ENCODE data around the gene PDE6A. TPM values are rescaled to one million over a fixed set of nuclear protein-coding genes. Genes with fewer than 3 reads are reported as not detected.

The PDE6A gene
- total RNA-seq, 1 donor from 2014 or later, result not detected

DNA sequence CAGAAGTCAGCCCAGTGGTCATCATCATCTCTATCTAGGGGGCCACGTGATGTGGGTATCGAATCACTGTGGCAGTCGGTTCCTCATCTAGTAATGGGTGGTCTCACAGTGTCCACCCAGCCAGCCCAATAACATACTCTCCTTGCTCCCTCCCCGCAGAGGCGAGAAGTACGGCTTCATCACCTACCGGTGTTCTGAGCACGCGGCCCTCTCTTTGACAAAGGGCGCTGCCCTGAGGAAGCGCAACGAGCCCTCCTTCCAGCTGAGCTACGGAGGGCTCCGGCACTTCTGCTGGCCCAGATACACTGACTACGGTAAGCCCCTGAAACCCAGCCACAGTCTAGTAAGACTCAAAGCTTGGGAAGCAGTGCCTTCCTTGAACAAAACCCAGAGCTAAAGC, 99.0 kb downstream of the PDE6A start:
- Histone ChIP-seq H3K4me1 (no peaks in the 10 kb centered on the region), H3K36me3 (no peaks in the 10 kb centered on the region), H3K27ac (no peak overlapping the region), H3K4me3 (no peak overlapping the region), H3K27me3 (no peaks in the 10 kb centered on the region), H3K9me3 (no peaks in the 10 kb centered on the region)
- no peak for TF ChIP-seq CTCF (IDR thresholded peaks at IDR 0.05)
- intact Hi-C loops (cut with DNase I), result no loop called here
- DNase-seq (ENCODE audit: low spot score in 2 of 2), result no peak

DNA sequence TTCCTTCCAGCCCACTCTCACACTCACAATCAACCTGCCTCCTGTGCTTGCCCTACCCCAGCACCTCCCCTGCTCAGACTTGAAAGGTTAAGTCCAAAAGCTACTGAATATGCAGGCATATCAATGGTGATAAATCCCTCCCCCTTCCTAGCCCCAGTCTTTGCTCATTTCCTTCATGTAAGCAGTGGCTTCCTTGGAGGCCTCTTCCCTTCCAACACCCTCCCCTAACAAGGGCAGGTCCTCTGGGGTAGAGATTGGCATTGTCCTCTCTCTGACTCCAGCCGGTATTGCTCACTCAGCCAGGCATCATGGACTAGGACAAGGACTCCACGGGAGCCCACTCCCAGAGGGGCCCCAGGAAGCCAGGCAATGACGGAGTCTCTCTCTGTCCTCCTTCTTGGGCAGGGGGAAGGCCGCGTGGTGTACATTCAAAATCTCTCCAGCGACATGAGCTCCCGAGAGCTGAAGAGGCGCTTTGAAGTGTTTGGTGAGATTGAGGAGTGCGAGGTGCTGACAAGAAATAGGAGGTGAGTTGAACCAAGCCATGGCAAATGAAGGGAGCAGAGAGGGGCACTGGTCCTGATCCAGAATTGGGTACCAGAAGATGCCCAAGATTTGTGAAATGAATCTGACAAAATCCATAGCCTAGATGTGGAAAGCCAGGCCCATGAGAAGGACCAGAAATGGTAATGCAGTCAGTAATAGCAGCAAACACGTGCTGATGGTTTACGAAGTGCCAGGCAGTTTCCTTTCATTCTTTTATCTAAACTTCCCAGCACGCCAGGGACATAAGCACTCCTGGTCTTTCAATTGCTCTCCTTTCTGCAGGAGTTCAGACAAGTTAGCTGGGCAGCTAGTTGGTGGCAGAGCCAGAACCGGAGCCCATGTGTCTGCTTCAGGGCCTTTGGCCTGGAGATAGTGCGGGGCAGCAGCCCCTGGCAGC, 102.5 kb downstream of the PDE6A start:
- H3K27ac ChIP-seq, result no peak overlapping the region
- TF ChIP-seq CTCF (IDR thresholded peaks at IDR 0.05), result no peak
- H3K27me3 ChIP-seq, result no peaks in the 10 kb centered on the region
- H3K4me3 ChIP-seq, result no peak overlapping the region
- no peaks in the 10 kb centered on the region for H3K4me1 ChIP-seq
- intact Hi-C loops (cut with DNase I), result no loop called here
- H3K36me3 ChIP-seq, result no peaks in the 10 kb centered on the region
- H3K9me3 ChIP-seq, result no peaks in the 10 kb centered on the region
- DNase-seq (ENCODE audit: low spot score in 2 of 2), result no peak

GRCh38 chr5:149840226-149840825, 104.3 kb downstream of the PDE6A start:
- Histone ChIP-seq H3K4me1 (no peaks in the 10 kb centered on the region), H3K36me3 (no peaks in the 10 kb centered on the region), H3K9me3 (no peaks in the 10 kb centered on the region), H3K27me3 (no peaks in the 10 kb centered on the region), H3K27ac (no peak overlapping the region), H3K4me3 (no peak overlapping the region)
- DNase-seq (ENCODE audit: low spot score in 2 of 2), result no peak
- intact Hi-C loops (cut with DNase I), result no loop called here
- no peak for TF ChIP-seq CTCF (IDR thresholded peaks at IDR 0.05)

DNA sequence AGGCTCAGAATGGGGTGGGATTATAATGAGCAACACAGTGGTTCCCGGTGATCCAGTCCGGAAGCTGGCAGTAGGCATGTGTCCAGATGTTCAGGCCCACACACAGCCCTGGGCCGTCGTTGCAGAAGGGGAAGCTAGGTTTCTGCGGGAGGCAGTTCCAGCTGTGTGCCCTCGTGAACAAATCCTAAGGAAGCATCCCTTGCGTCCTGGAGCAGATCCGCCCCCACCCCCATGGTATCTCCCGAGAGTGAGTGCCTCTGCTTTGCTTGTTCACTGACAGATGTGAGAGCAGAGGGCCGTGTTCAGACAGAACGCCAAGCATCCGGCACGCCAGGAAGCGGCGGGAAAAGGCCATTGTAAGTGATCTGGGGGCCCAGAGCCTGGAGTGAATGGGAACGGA, 104.8 kb downstream of the PDE6A start:
- Histone ChIP-seq H3K27me3 (no peaks in the 10 kb centered on the region), H3K27ac (no peak overlapping the region), H3K9me3 (no peaks in the 10 kb centered on the region), H3K36me3 (no peaks in the 10 kb centered on the region), H3K4me1 (no peaks in the 10 kb centered on the region), H3K4me3 (no peak overlapping the region)
- no peak for DNase-seq (ENCODE audit: low spot score in 2 of 2)
- no peak for TF ChIP-seq CTCF (IDR thresholded peaks at IDR 0.05)
- intact Hi-C loops (cut with DNase I), result loop anchor here (10.0 kb wide), 2 partner anchors 275 to 375 kb away; no protein-coding TSS in a partner anchor

GRCh38 chr5:149838881-149839739, 105.5 kb downstream of the PDE6A start:
- intact Hi-C loops (cut with DNase I), result loop anchor here (10.0 kb wide), 2 partner anchors 276 to 376 kb away; no protein-coding TSS in a partner anchor
- no peaks in the 10 kb centered on the region for H3K36me3 ChIP-seq
- H3K27ac ChIP-seq, result no peak overlapping the region

More at GRCh38 chr5:149838881-149839739, 105.5 kb downstream of the PDE6A start:
- Histone ChIP-seq H3K4me1 (no peaks in the 10 kb centered on the region), H3K4me3 (no peak overlapping the region), H3K27me3 (no peaks in the 10 kb centered on the region), H3K9me3 (no peaks in the 10 kb centered on the region)
- no peak for TF ChIP-seq CTCF (IDR thresholded peaks at IDR 0.05)
- no peak for DNase-seq (ENCODE audit: low spot score in 2 of 2)

All from ascending aorta (tissue), 2 donors.